NK-92 (cell line): ENCODE data around the gene WDR11.
"Not testable (repeated sequence)": the region's sequence is repeated elsewhere in the genome, so short reads cannot be mapped to it uniquely, and the experiment has no call there.

Source experiments
- DNase-seq: peaks from one replicate; lab custom pipeline; 2025; ENCODE audit not compliant: unreplicated experiment; lab: John Stamatoyannopoulos, UW

WDR11 gene

GRCh38 chr10:120854388-120854787 is 3.2 kb downstream of the WDR11 start:
- DNase-seq = no peak

DNA sequence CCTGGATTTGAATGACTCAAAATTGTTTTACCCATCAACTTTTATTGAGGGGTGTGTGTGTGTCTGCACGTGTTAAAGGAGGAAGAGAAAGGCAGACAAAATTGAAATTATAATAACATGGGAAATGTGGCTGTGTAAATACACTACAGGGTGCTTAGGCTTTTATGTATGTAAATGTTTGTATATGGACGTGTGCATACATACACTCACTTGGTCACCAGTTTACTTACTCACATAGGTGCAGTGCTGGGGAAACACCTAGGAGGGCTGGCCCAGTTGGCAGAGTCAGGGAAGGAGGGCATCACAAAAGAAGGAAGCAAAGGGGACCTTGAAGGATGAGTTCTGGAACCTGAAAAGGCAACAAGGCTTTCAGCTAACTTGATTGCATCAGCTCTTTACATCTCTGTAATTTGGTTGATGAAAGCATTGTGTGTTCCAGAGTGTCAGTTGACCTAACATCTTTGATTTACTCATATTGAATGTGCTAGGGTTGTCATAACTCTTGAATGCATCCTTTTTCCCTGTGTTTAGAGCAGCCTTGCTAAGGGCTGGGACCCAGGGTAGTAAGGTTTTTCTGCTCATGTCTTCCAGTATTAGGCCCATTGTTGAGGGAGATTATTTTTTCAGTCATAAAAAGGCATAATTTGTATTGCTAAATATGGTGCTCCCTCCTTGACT is 10.2 kb downstream of the WDR11 start:
- no peak for DNase-seq

- no peak for DNase-seq
Measured at GRCh38 chr10:120873741-120874140, 22.6 kb downstream of the WDR11 start.

DNA sequence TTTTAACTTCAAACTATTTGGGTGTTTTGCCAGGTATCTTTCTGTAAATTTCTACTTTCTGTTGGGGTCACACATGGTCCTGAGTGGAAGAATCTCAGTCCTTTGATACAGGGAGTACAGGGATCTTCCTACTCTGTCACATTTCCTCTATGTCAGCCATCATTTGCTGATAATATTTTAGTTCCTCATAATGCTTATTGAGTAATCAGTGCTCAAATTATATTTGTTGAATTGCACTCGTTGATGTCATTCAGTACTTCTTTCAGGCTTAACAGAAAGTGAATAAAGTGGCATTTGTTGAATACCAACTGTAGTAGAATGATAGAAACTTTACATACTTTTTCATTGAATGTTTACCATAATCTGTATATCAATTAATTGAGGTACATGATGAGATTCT is 31.9 kb downstream of the WDR11 start:
- DNase-seq = no peak

DNA sequence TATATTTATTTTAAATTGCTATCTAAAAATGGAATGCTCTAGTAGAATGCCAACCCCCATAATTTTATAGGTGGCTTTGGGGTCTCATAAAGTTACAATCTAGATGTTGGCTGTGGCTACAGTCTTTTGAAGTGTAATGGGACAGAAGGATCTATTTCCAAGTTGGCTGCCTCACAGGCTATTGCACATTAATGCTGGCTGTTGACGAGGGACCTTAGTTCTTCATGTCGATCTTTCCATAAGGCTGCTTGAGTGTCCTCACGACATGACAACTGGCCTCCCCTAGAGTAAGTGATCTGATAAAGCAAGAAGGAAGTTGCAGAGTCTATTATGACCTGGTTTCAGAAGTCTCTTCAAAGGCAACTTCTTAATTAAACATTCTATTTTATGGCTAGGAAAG is 36.3 kb downstream of the WDR11 start:
- DNase-seq = no peak

DNA sequence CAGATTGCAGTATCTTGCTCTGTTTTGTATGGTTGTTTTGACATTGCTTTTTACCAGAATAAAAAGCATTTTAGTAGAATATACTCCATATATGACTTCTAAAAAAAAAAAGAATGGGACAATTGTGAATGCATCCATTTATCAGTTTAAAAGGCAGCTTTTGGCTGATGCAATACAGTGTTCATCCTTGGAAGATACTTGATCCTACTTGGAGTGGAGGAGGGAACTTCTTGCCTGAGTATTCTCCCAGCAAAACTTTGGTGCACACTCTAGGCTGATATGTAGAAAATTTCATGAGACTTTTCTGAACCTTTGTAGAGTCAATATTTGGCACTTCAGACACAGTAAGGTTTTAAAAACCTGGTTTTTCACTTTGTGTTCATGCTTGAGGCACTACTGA is 40.2 kb downstream of the WDR11 start:
- no peak for DNase-seq

GRCh38 chr10:120894556-120894955 is 43.4 kb downstream of the WDR11 start:
- no peak for DNase-seq

GRCh38 chr10:120897343-120897742 is 46.2 kb downstream of the WDR11 start:
- DNase-seq = no peak

- DNase-seq = no peak
Measured at GRCh38 chr10:120905268-120905667, 54.1 kb downstream of the WDR11 start.

DNA sequence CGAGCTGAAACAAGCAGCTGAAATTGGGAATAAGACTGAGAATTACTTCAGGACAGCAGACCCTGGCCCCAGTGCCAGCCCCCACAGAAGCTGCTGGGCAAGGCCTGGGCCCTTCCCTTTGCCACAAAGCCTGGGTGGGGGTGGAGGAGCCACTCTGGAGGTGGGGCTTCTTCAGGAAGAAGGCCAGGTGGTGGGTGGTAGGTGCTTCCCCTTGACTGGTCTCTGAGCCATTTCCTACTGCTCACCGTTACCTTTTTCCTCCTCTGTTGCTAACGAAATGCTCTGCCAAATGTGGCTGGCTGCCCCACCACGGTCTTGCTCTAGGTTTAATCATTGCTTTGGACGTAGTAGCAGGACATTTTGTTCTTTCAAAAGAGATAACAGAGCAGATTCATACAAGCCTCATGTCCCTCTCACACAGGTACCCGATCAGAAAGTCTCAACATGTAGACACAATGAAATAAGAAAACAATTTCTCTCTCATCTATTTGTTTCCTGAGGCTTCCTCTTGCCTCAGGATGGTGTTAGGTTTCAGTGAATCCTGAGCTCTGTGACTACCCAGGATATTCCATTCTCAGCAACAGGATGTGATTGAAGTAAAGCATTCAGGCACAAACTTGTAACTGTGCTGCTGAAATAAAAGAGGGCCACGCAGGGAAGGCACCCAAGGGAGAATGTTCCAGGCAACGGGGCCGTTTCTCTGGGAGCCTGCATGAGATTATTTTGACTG is 66.5 kb downstream of the WDR11 start:
- DNase-seq = no peak

GRCh38 chr10:120923886-120924285 is 72.7 kb downstream of the WDR11 start:
- DNase-seq = not testable (repeated sequence)

DNA sequence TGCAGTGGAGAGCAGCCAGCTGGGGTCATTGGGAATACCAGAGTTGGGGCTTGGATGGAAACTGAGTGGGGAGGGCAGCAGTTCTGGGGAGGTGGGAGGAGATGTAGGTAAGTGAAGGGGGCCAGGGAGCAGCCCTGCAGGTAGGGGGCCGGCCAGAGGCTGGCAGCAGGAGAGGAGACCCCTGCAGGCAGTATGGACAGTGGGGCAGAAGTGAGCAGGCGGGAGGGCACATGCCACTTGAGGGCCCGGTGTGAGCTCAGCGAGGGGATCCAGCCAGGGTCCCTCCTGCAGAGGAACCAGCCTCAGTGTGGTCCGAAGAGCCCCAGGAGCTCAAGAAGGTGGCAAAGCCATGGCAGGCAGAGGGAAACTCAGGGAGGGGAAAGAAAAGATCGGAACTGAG is 75.4 kb downstream of the WDR11 start:
- no peak for DNase-seq

GRCh38 chr10:120927352-120927751 is 76.2 kb downstream of the WDR11 start:
- DNase-seq = no peak

DNA sequence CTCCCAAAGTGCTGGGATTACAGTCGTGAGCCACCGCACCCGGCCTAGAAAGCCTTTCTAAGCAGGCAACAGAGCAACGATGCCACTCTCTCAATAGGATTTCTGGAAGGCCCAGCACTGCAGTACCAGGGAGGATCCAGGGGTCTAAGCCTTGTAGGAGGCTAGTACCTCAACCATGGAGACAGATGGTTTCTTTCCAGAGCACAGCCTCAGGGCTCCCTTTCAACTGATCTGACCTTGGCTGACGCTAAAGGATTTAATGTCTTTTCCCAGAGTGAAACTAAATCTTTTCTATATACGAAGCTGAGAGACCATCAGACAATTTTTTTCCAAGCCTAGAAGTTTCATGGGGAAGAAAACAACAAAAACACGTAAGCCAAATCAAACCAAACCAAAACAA is 78.0 kb downstream of the WDR11 start:
- DNase-seq = no peak

GRCh38 chr10:120931423-120931822 is 80.3 kb downstream of the WDR11 start:
- DNase-seq = no peak

GRCh38 chr10:120931999-120932398 is 80.8 kb downstream of the WDR11 start:
- no peak for DNase-seq

DNA sequence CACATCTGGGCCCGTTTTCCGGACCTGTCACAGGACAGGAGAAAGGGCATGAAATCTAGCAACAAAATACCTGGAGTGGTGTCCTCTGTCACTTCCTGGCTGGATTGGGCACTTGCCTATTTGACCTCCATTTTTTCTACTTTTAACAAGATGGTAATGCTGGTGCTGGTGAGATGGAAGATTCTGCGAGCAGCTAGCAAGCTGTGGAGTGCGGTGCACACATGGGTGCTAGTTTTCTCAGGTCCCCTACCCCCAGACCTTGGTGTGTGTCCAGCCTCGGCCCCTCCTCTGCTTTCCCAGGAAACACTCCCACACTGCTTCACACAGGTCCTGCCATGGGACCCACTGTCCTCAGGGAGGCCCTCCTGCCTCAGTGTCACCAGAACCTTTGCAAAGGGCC is 87.7 kb downstream of the WDR11 start:
- no peak for DNase-seq

DNA sequence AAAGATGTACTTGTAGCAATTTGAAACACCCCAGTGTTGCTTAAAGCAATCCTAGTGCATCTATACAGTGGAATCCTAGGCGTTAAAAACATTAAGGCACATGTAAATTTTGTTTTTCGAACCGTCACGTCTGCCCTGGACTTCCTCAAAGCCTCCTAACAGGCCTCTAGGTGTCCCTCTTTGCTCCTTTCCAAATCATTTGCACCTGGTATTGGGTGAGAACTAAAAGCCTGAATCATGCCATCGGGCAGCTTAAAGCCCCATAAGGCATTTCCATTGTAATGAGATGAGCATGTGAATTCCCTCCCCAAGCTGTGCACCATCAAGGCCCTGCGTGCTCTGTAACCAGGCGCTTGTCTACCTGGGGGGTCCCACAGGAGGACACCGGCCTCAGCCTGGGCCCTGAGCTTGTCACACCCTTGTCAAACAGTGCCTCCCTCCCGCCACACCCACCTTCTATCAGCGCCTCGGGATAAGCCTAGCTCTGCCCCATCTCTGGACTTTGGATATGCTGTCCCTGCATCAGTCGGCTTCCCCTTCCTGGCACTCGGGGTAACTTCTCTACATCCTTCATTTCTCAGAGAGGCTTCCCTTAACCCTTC is 89.2 kb downstream of the WDR11 start:
- no peak for DNase-seq

- DNase-seq = no peak
Measured at GRCh38 chr10:120941501-120941900, 90.3 kb downstream of the WDR11 start.

DNA sequence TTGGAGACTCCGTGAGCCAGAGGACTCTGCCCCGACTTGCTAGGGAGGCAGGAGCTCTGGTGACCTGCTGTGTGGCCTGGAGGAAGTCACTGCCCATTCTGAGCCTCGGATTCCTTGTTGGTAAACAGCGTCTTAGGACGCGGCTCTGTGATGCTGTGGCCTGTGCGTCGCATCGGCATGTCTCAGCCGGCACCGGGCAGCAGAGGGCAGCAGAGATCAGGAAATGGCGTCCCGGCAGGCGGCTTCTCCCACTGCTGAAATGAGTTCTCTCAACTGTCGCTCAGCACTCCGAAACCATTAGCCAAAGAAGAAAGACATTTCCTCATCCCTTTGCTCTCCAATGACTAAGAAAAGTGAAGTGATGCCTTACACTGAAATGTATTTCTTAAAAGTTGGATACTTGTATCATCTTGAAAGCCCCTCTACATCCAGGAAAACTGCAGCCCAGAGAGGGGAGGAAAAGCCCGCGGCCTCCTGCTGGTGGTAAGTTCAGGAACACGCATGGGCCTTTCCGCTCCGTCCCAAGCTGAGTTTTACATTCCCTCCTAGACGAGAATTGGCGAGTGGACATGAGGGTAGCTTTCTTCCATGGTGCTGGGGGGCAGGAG is 91.7 kb downstream of the WDR11 start:
- DNase-seq = no peak

DNA sequence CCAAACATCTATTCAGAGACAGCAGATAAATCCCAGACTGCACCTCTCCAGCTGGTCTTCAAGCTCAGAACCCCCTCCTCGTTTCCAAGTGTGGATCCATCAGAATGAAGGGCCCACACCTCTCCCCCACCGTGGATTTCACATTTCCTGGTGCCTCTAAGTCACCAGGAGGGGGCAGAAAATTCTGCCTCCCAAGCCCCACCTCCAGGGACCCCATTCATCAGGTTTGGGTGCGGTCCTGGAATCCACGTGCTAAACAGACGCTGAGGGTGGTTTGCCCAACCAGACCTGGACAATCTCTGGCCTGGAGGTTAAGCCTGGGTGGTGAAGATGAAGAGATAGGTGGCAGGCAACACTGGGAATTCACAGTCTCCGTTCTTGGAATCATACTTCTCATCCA is 92.4 kb downstream of the WDR11 start:
- DNase-seq = no peak

GRCh38 chr10:120944586-120945125 is 93.5 kb downstream of the WDR11 start:
- DNase-seq = no peak
